Measurements from ENCODE around the gene TPH1. TPM values are rescaled to one million over a fixed set of nuclear protein-coding genes. Genes with fewer than 3 reads are reported as not detected.

The TPH1 gene
- total RNA-seq, 1 experiment from 2014 or later: 0.21 TPM

DNA sequence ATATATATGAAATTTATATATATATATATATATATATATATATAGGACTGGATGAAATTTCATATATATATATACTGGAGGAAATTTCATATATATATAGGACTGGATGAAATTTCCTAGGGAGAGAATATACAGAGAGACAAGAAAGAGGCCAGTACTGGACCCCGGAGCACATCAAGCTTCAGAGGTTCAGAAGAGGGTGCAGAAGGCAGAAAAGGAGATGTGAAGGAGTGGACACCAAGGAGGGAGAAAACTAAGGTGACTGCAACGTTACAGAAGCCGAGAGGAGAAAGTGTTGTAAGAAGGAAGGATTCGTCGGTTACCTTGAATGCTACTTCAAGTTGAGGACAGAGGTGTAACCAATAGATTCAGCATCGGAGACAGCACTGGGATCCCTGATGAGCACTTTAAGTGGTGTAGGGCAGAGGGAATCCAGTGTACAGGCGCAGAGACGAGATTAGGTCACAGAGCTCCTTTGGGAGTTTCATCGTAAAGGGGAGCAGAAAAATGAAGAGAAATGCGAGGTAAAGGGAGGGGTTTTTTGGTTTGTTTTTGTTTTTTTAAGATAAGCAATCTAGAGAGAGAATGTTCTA lies 8.5 kb upstream of the TPH1 start:
- no peak for DNase-seq (ENCODE audit: low spot score)
- Histone ChIP-seq H3K4me3 (ENCODE audit: low read depth, low read length, poor library complexity, severe bottlenecking) (no peak overlapping the region), H3K9me3 (ENCODE audit: low read depth, low read length, poor library complexity, severe bottlenecking) (no peaks in the 10 kb centered on the region), H3K27ac (ENCODE audit: low read depth, low read length, poor library complexity, severe bottlenecking) (no peak overlapping the region), H3K27me3 (replicated peaks; ENCODE audit: insufficient read depth, low read depth, low read length, poor library complexity) (no peaks in the 10 kb centered on the region), H3K4me1 (ENCODE audit: insufficient read depth, low read length, poor library complexity, severe bottlenecking) (no peaks in the 10 kb centered on the region), H3K36me3 (ENCODE audit: insufficient read depth, low read length, poor library complexity, severe bottlenecking) (no peaks in the 10 kb centered on the region)
- intact Hi-C loops (cut with micrococcal nuclease; ENCODE audit: unreplicated experiment): no loop called here
- no TSS peak for BruUV-seq (replicated peaks)
- TF ChIP-seq CTCF (conservative IDR thresholded peaks at IDR 0.05; ENCODE audit: low read depth, low read length): no peak
- no peak for TF ChIP-seq EZH2 (IDR thresholded peaks at IDR 0.05; ENCODE audit: borderline replicate concordance, low read depth, low read length, poor library complexity, severe bottlenecking)
- ChIA-PET CTCF (no interaction called here), POLR2A (ENCODE audit: low non-redundant PET) (no interaction called here)

DNA sequence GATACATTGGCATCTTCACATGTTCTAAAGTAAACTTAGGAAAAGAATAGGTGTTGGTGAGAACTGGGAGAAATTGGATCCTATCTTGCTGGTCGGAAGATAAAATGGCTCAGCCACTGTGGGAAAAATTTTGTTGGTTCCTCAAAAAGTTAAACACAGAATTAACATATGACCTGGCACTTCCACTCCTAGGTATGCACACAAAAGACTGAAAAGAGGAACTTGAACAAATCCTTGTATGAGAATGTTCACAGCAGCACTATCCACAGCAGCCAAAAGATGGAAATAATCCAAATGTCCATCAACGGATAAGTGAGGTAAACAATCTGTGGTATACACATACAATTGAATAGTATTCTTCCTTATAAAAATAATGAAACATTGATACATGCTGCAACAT lies 4.8 kb upstream of the TPH1 start:
- no peak for DNase-seq (ENCODE audit: low spot score)
- TF ChIP-seq EZH2 (IDR thresholded peaks at IDR 0.05; ENCODE audit: borderline replicate concordance, low read depth, low read length, poor library complexity, severe bottlenecking) (no peak), CTCF (conservative IDR thresholded peaks at IDR 0.05; ENCODE audit: low read depth, low read length) (no peak)
- Histone ChIP-seq H3K4me3 (ENCODE audit: low read depth, low read length, poor library complexity, severe bottlenecking) (no peak overlapping the region), H3K4me1 (ENCODE audit: insufficient read depth, low read length, poor library complexity, severe bottlenecking) (no peaks in the 10 kb centered on the region), H3K36me3 (ENCODE audit: insufficient read depth, low read length, poor library complexity, severe bottlenecking) (no peaks in the 10 kb centered on the region), H3K27ac (ENCODE audit: low read depth, low read length, poor library complexity, severe bottlenecking) (no peak overlapping the region), H3K9me3 (ENCODE audit: low read depth, low read length, poor library complexity, severe bottlenecking) (no peaks in the 10 kb centered on the region), H3K27me3 (replicated peaks; ENCODE audit: insufficient read depth, low read depth, low read length, poor library complexity) (peaks cover 22% of the 10 kb centered on the region)
- ChIA-PET CTCF (no interaction called here), POLR2A (ENCODE audit: low non-redundant PET) (no interaction called here)
- intact Hi-C loops (cut with micrococcal nuclease; ENCODE audit: unreplicated experiment): no loop called here
- BruUV-seq (replicated peaks): no TSS peak

GRCh38 chr11:18036456-18036855 lies 9.6 kb downstream of the TPH1 start:
- Histone ChIP-seq H3K27ac (ENCODE audit: low read depth, low read length, poor library complexity, severe bottlenecking) (no peak overlapping the region), H3K36me3 (ENCODE audit: insufficient read depth, low read length, poor library complexity, severe bottlenecking) (no peaks in the 10 kb centered on the region), H3K4me3 (ENCODE audit: low read depth, low read length, poor library complexity, severe bottlenecking) (no peak overlapping the region), H3K9me3 (ENCODE audit: low read depth, low read length, poor library complexity, severe bottlenecking) (no peaks in the 10 kb centered on the region), H3K27me3 (replicated peaks; ENCODE audit: insufficient read depth, low read depth, low read length, poor library complexity) (peaks cover 19% of the 10 kb centered on the region), H3K4me1 (ENCODE audit: insufficient read depth, low read length, poor library complexity, severe bottlenecking) (no peaks in the 10 kb centered on the region)
- CTCF ChIA-PET: no interaction called here
- no peak for TF ChIP-seq EZH2 (IDR thresholded peaks at IDR 0.05; ENCODE audit: borderline replicate concordance, low read depth, low read length, poor library complexity, severe bottlenecking)
- TF ChIP-seq CTCF (conservative IDR thresholded peaks at IDR 0.05; ENCODE audit: low read depth, low read length): no peak
- BruUV-seq (replicated peaks): no TSS peak
- no peak for DNase-seq (ENCODE audit: low spot score)
- POLR2A ChIA-PET (ENCODE audit: low non-redundant PET): interaction anchor here (0.6 kb wide), 1 partner anchor 54 kb away, joined by 3 read pairs; no protein-coding TSS in a partner anchor
- intact Hi-C loops (cut with micrococcal nuclease; ENCODE audit: unreplicated experiment): no loop called here

All from A673 (cell line).